GM20431 (cell line): ENCODE data around the gene DVL1.
"Not testable (repeated sequence)": the region's sequence is repeated elsewhere in the genome, so short reads cannot be mapped to it uniquely, and the experiment has no call there.

Experiments used
- in situ Hi-C: fragments of 300-500 bp; cut with MseI, MboI; formaldehyde crosslinking; loops from one replicate; pipeline ENCODE4 v1.15.0; 2020; ENCODE audit warnings: low sequenced_read_pairs; ENCODE audit not compliant: unreplicated experiment

The DVL1 gene

GRCh38 chr1:1330366-1331067, 18.7 kb downstream of the DVL1 start:
- in situ Hi-C loops: no loop called here

- in situ Hi-C loops: no loop called here
Observed at GRCh38 chr1:1329304-1330210, 19.7 kb downstream of the DVL1 start.

DNA sequence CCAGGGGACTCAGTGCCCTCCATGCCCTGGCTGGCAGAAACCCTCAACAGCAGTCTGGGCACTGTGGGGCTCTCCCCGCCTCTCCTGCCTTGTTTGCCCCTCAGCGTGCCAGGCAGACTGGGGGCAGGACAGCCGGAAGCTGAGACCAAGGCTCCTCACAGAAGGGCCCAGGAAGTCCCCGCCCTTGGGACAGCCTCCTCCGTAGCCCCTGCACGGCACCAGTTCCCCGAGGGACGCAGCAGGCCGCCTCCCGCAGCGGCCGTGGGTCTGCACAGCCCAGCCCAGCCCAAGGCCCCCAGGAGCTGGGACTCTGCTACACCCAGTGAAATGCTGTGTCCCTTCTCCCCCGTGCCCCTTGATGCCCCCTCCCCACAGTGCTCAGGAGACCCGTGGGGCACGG, 21.0 kb downstream of the DVL1 start:
- in situ Hi-C loops: no loop called here

DNA sequence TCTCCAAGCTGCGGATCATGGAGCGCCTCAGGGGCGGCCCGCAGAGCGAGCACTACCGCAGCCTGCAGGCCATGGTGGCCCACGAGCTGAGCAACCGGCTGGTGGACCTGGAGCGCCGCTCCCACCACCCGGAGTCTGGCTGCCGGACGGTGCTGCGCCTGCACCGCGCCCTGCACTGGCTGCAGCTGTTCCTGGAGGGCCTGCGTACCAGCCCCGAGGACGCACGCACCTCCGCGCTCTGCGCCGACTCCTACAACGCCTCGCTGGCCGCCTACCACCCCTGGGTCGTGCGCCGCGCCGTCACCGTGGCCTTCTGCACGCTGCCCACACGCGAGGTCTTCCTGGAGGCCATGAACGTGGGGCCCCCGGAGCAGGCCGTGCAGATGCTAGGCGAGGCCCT, 21.9 kb downstream of the DVL1 start:
- in situ Hi-C loops: no loop called here

DNA sequence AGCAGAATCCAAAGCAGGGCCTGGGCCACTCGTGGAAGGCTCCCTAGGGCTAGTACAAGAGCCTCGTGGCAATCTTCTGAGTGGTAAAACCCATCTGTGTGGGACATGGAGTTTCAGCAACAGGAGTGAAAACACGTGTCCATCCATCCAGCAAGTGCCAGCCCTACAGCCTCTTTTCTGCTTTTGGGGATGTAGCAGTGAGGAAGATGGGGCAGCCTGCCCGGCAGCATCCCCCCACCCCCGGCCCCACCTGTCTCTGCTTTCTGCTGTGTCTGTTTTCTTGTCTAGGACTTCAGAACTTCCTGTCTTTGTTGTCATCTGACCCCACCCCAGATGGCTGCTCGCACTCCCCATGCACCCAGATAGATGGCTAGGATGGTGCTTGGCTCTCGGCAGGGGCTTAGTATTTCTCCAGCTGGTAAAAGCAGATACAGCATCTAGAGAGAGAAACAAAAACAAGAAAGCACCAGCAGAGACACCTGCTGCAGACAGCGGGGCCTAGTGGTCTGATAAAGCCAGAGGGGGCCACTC, 23.1 kb downstream of the DVL1 start:
- in situ Hi-C loops: no loop called here

GRCh38 chr1:1325288-1326074, 23.7 kb downstream of the DVL1 start:
- in situ Hi-C loops: no loop called here

DNA sequence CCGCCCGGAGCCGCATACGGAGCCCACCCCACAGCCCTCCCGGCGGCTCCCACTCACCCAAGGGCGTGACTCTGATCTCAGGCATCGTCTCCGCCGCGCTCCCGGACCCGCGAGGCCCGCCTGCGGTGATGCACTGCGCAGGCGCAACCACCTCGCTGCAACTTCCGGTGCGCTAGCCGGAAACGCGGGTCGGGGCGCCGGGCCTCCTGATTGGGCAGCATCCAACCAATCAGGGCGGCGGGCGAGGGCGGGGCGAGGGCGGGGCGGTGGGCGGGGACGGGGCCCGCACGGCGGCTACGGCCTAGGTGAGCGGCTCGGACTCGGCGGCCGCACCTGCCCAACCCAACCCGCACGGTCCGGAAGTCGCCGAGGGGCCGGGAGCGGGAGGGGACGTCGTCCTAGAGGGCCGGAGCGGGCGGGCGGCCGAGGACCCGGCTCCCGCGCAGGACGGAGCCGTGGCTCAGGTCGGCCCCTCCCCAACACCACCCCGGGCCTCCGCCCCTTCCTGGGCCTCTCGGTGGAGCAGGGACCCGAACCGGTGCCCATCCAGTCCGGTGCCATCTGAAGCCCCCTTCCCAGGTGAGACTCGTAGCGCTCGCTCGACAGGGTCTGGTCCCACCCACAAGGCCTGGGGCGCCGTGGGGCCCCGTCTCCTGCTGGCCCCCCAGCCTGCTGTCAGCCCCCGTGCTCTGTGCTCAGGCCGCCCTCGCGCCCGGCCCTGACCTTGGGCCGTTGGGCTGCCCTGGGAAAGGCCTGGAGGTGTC, 24.5 kb downstream of the DVL1 start, which contains the start of the genes CPTP and INTS11:
Gene CPTP, plus strand, starts transcription at position 279 of the 764 bp plus-strand sequence. CDS start 2,109 bp downstream, outside the sequence.
Gene INTS11, minus strand, starts transcription at position 137 of the 764 bp plus-strand sequence. Its CDS starts 52 bp downstream, at position 85.
- in situ Hi-C loops: no loop called here

DNA sequence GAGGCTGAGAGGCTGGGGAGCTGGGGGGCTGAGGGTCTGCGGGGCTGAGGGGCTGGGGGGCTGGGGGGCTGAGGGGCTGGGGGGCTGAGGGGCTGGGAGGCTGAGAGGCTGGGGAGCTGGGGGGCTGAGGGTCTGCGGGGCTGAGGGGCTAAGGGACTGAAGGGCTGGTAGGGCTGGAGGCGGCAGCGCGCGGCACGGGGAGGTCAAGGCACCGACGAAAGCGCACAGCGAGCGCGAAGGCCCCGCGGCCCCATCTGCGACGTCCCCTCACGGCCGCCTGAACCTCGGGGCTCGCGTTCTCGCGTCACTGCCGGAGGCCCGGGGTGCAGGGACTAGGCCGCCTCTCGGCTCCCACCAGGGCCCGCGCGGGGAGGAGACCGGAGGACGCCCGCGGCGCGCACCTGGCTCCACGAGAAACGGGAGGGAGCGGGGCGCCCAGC, 25.1 kb downstream of the DVL1 start:
- in situ Hi-C loops: no loop called here

- in situ Hi-C loops: no loop called here
Observed at GRCh38 chr1:1322952-1323351, 26.3 kb downstream of the DVL1 start.

- in situ Hi-C loops: no loop called here
Observed at GRCh38 chr1:1322418-1322817, 26.8 kb downstream of the DVL1 start.

DNA sequence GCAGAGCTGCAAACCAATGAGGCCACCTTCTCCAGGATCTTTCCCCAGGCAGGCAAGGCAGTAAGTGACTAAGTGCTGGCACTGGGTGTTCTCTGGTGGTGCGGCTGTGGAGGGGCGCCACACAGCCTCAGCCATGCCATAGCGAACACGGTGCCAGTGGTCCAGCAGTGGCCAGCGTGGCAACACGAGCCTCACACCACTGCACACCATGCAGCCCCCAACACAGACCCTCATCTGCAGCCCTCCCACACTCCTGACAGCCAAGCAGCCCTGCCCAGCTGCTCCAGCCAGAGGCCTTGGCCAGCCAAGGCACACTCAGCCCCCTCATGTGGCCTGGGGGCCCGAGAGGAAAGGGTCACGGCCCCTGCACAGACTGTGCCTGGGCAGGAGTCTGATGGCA, 27.7 kb downstream of the DVL1 start:
- in situ Hi-C loops: no loop called here

DNA sequence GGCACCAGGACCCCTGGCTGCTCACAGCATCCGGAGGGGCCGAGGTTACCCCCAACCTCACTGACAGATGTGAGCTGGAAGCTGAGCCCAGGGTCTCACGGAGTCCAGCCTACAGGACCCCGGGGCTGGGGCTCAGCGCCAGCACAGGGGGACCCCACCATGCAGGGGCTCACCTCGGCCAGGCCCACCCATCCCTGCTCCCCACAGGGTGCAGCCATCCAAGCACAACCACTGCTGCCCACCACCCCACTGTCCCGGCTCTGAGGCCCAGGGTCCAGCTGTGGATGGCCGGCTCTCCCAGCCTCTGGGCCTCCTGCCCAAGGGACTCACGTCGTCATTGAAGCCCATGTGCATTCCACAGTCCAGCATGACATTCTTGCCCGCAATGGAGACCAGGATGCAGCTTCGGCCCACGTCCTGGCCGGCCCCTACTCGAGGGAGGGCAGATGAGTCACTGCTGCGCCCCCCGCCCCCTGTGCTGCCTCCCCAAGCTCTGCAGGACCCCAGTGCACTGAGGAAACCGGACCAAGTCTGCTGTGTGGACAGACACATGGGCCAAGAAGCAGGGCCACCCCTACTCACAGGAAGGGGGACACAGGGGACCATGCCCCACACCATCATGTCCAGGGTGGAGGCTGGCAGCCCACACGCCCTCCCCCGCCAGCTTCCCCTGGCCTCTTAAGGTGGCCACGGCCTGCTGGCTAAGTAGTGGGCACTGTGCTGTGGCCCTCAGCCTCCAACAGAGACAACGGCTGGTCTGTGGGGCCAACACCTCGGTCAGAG, 28.4 kb downstream of the DVL1 start:
- in situ Hi-C loops: no loop called here

DNA sequence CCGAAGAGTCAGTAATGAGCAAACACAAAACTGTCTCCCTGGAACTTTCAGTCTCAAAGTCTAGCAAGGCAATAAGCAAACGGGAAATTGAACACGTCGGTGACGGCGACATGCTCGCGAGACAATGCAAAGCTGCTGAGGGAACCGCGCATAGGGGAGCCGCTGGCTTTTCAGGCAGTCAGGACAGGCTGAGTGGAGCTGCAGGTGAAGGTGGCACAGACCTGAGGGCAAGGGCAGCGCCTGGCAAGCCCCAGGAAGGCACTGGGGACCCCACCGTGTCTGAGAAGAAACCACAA, 29.6 kb downstream of the DVL1 start:
- in situ Hi-C loops: no loop called here

- in situ Hi-C loops: no loop called here
Observed at GRCh38 chr1:1318777-1319645, 30.2 kb downstream of the DVL1 start.

GRCh38 chr1:1318131-1318652, 31.0 kb downstream of the DVL1 start:
- in situ Hi-C loops: no loop called here

- in situ Hi-C loops: no loop called here
Observed at GRCh38 chr1:1317420-1317819, 31.8 kb downstream of the DVL1 start.

DNA sequence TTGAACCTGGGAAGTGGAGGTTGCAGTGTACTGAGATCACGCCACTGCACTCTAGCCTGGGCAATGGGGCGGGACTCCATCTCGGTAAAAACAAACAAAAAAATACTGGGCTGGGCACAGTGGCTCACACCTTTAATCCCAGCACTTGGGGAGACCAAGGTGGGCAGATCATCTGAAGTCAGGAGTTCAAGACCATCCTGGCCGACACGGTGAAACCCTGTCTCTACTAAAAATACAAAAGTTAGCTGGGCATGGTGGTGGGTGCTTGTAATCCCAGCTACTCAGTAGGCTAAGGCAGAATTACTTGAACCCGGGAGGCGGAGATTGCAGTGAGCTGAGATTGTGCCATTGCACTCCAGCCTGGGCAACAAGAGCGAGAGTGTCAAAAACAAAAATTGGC, 33.0 kb downstream of the DVL1 start:
- in situ Hi-C loops: not testable (repeated sequence)
